Activated CD8-positive, alpha-beta memory T cell treated with anti-CD3 and anti-CD28 coated beads, Interleukin-2, amount 50 U/mL, for 24 hours (primary cell): ENCODE results near the gene ATRAID.
A peak's percentile ranks its signal among the peaks of the same experiment; 100 is the strongest.
"Not testable (repeated sequence)": the region's sequence is repeated elsewhere in the genome, so short reads cannot be mapped to it uniquely, and the experiment has no call there.

ENCODE experiments used
- DNase-seq: peaks from one replicate; pipeline ENCODE4 v3.0.0-alpha.2; 2020; ENCODE audit errors: extremely low read depth

The ATRAID gene

GRCh38 chr2:27211943-27212625 lies at the start of gene ATRAID, which contains the start of gene SLC5A6:
Gene ATRAID, plus strand, starts transcription at chr2:27212041. Its CDS starts 328 bp downstream, at chr2:27212369.
Gene SLC5A6, minus strand, starts transcription at chr2:27212268. Its CDS starts 4,618 bp downstream, at chr2:27207650.
- peak; percentile 62 for DNase-seq

GRCh38 chr2:27162151-27163121 lies 49.4 kb upstream of the ATRAID start:
- DNase-seq, result no peak

- no peak for DNase-seq
These were observed 46.7 kb upstream of the ATRAID start for GRCh38 chr2:27164960-27165763.

- DNase-seq, result no peak
These were observed 41.1 kb upstream of the ATRAID start for GRCh38 chr2:27170581-27171337.

- DNase-seq, result no peak
These were observed 40.4 kb upstream of the ATRAID start for GRCh38 chr2:27171351-27171848.

GRCh38 chr2:27174638-27175037 lies 37.2 kb upstream of the ATRAID start:
- no peak for DNase-seq

- DNase-seq, result no peak
These were observed 36.5 kb upstream of the ATRAID start for GRCh38 chr2:27175330-27175729.

GRCh38 chr2:27175781-27176180 lies 36.1 kb upstream of the ATRAID start:
- not testable (repeated sequence) for DNase-seq

GRCh38 chr2:27177441-27178351 lies 34.1 kb upstream of the ATRAID start:
- DNase-seq, result no peak

- no peak for DNase-seq
These were observed 33.4 kb upstream of the ATRAID start for GRCh38 chr2:27178469-27178868.

- no peak for DNase-seq
These were observed 32.4 kb upstream of the ATRAID start for GRCh38 chr2:27179344-27180000.

- no peak for DNase-seq
These were observed 29.5 kb upstream of the ATRAID start for GRCh38 chr2:27182346-27182745.

- DNase-seq, result no peak
These were observed 27.7 kb upstream of the ATRAID start for GRCh38 chr2:27184115-27184514.

- DNase-seq, result no peak
These were observed 26.4 kb upstream of the ATRAID start for GRCh38 chr2:27185331-27186026.

GRCh38 chr2:27186613-27187345 lies 25.1 kb upstream of the ATRAID start:
- DNase-seq, result no peak

- no peak for DNase-seq
These were observed 21.9 kb upstream of the ATRAID start for GRCh38 chr2:27189989-27190388.

GRCh38 chr2:27191070-27191829 lies 20.6 kb upstream of the ATRAID start:
- DNase-seq, result no peak
